Panc1 (cell line): ENCODE data around the gene DNER. TPM values are rescaled to one million over a fixed set of nuclear protein-coding genes. Genes with fewer than 3 reads are reported as not detected.

Experiments used
- ATAC-seq: fragments of 200-7000 bp; cut with Tn5 transposase; 2 replicates; pipeline ENCODE4 v1.9.1; 2020; ENCODE audit warnings: mild to moderate bottlenecking, moderate library complexity
- BruUV-seq: library from RNA; stranded (reverse); fragments of 400-500 nt; replicated peaks from 2 replicates; lab custom pipeline; 2021; lab: Mats Ljungman, UMichigan
- CTCF ChIA-PET: fragments of 300-600 bp; sonication (Branson Sonifier 250); formaldehyde crosslinking; loops from one replicate; lab custom pipeline; 2022; ENCODE audit warnings: antibody characterized with exemption; lab: Charles Lee
- POLR2A ChIA-PET: fragments of 300-600 bp; sonication (Branson Sonifier 250); formaldehyde crosslinking; loops from one replicate; lab custom pipeline; 2022; ENCODE audit warnings: antibody characterized with exemption; lab: Charles Lee
- DNase-seq: peaks from one replicate; pipeline ENCODE4 v3.0.0-alpha.2; 2010; ENCODE audit warnings: low read depth, low spot score
- H3K27ac ChIP-seq: 2 replicates; pipeline ENCODE4 v1.5.1; 2011; ENCODE audit warnings: mild to moderate bottlenecking, low read length, inconsistent platforms
- H3K27me3 ChIP-seq: fragments of 200-500 bp; sonication (Bioruptor generic); 2 replicates; pipeline ENCODE4 v1.6.0; 2014; ENCODE audit warnings: low read length, inconsistent platforms; ENCODE audit not compliant: control insufficient read depth, insufficient read depth
- H3K36me3 ChIP-seq: fragments of 200-500 bp; sonication (Bioruptor generic); 2 replicates; pipeline ENCODE4 v1.5.1; 2014; ENCODE audit warnings: inconsistent platforms, mild to moderate bottlenecking, low read length, moderate library complexity; ENCODE audit not compliant: control insufficient read depth, insufficient read depth
- H3K4me1 ChIP-seq: 2 replicates; pipeline ENCODE4 v1.5.1; 2011; ENCODE audit warnings: inconsistent platforms, mild to moderate bottlenecking, low read length, moderate library complexity; ENCODE audit not compliant: control insufficient read depth, insufficient read depth
- H3K4me3 ChIP-seq, 2 experiments: 2 replicates each; pipeline ENCODE4 v1.5.1; 2011 to 2012; ENCODE audit warnings: low read depth in 2 of 2, low read length in 2 of 2, mild to moderate bottlenecking in 2 of 2, inconsistent platforms in 1 of 2, moderate library complexity in 1 of 2
- H3K9me3 ChIP-seq: fragments of 200-500 bp; sonication (Bioruptor generic); 2 replicates; pipeline ENCODE4 v1.5.1; 2014; ENCODE audit warnings: low read depth, mild to moderate bottlenecking, inconsistent platforms, low read length, moderate library complexity; ENCODE audit not compliant: control insufficient read depth, insufficient read depth
- CTCF ChIP-seq: fragments of 450-650 bp; IDR thresholded peaks from 2 replicates; pipeline ENCODE4 v1.5.1; 2017; ENCODE audit warnings: mild to moderate bottlenecking
- POLR2AphosphoS5 ChIP-seq: IDR thresholded peaks from 2 replicates; pipeline ENCODE4 v1.6.1; 2012; ENCODE audit warnings: mild to moderate bottlenecking, low read depth, low read length, moderate library complexity
- REST ChIP-seq, 2 experiments: IDR thresholded peaks; 2 replicates each; pipeline ENCODE4 v1.6.1; 2011 to 2012; ENCODE audit warnings: low read depth in 2 of 2, control low read depth in 1 of 2, low read length in 1 of 2, mild to moderate bottlenecking in 1 of 2, moderate library complexity in 1 of 2; ENCODE audit not compliant: insufficient read depth in 1 of 2
- SIN3A ChIP-seq: IDR thresholded peaks from 2 replicates; pipeline ENCODE4 v1.6.1; 2012; ENCODE audit warnings: low read depth, mild to moderate bottlenecking, low read length, moderate library complexity, borderline replicate concordance; ENCODE audit not compliant: insufficient read depth
- TCF7L2 ChIP-seq: IDR thresholded peaks from 2 replicates; pipeline ENCODE4 v1.6.1; 2011; ENCODE audit warnings: mild to moderate bottlenecking, low read depth, low read length, inconsistent platforms
- in situ Hi-C: cut with HindIII; loops from 2 replicates; pipeline ENCODE4 v1.10.0; 2016; ENCODE audit warnings: low sequenced_read_pairs, low pct_unique_long_range_greater_than_20kb
- intact Hi-C: fragments of 100-400 bp; cut with micrococcal nuclease; formaldehyde crosslinking; loops from one replicate; pipeline ENCODE4 v1.10.0; 2022; ENCODE audit not compliant: unreplicated experiment
- total RNA-seq: library from RNA; stranded (reverse); gene quantifications from one replicate; pipeline ENCODE4 v1.2.1, GENCODE V29; 2021; ENCODE audit not compliant: unreplicated experiment

DNER gene
- total RNA-seq, 1 experiment from 2014 or later = 0.31 TPM

GRCh38 chr2:229489016-229489415 is 225.3 kb downstream of the DNER start:
- Histone ChIP-seq H3K36me3 (no peaks in the 10 kb centered on the region), H3K27me3 (no peaks in the 10 kb centered on the region), H3K4me1 (no peaks in the 10 kb centered on the region), H3K9me3 (no peaks in the 10 kb centered on the region), H3K27ac (no peak overlapping the region), H3K4me3 (no peak overlapping the region)
- intact Hi-C loops (no loop called here), in situ Hi-C loops (no loop called here)
- ATAC-seq = 0 out of 2 replicates have a peak, but pooled peaks have one; percentile 53
- ChIA-PET CTCF (no interaction called here), POLR2A (no interaction called here)
- DNase-seq = peak; percentile 28
- BruUV-seq = no TSS peak
- TF ChIP-seq SIN3A (no peak), CTCF (no peak), POLR2AphosphoS5 (no peak), TCF7L2 (no peak), REST (IDR thresholded peaks at IDR 0.05; ENCODE audit: insufficient read depth in 1 of 2, low read depth in 2 of 2, low read length in 1 of 2) (no peak)

GRCh38 chr2:229488232-229488631 is 226.1 kb downstream of the DNER start:
- no TSS peak for BruUV-seq
- H3K27ac ChIP-seq = no peak overlapping the region
- no peaks in the 10 kb centered on the region for H3K9me3 ChIP-seq
- H3K4me3 ChIP-seq = no peak overlapping the region
- intact Hi-C loops (no loop called here), in situ Hi-C loops (no loop called here)
- no peaks in the 10 kb centered on the region for H3K27me3 ChIP-seq
- no peak for TF ChIP-seq SIN3A
- TF ChIP-seq REST (IDR thresholded peaks at IDR 0.05; ENCODE audit: insufficient read depth in 1 of 2, low read depth in 2 of 2, low read length in 1 of 2) = no peak
- TF ChIP-seq POLR2AphosphoS5 = no peak
- no peak for TF ChIP-seq CTCF
- TF ChIP-seq TCF7L2 = no peak
- DNase-seq (no peak), ATAC-seq (no peak)
- H3K36me3 ChIP-seq = no peaks in the 10 kb centered on the region
- no peaks in the 10 kb centered on the region for H3K4me1 ChIP-seq
- ChIA-PET CTCF (no interaction called here), POLR2A (no interaction called here)
